Fibroblast of skin of right biceps (primary cell): ENCODE results near the gene LRRC8B.
"Not testable (repeated sequence)": the region's sequence is repeated elsewhere in the genome, so short reads cannot be mapped to it uniquely, and the experiment has no call there.

Source experiments
- DNase-seq: peaks from one replicate; pipeline ENCODE4 v3.0.0-alpha.2; 2013

The LRRC8B gene

GRCh38 chr1:89587729-89588161 is 63.1 kb downstream of the LRRC8B start:
- no peak for DNase-seq

- DNase-seq = no peak
Observed at GRCh38 chr1:89588480-89588879, 63.9 kb downstream of the LRRC8B start.

GRCh38 chr1:89589515-89589914 is 64.9 kb downstream of the LRRC8B start:
- DNase-seq = peak; percentile 47

GRCh38 chr1:89590341-89591080 is 65.9 kb downstream of the LRRC8B start:
- no peak for DNase-seq

- not testable (repeated sequence) for DNase-seq
Observed at GRCh38 chr1:89592861-89593302, 68.3 kb downstream of the LRRC8B start.

- peak; percentile 22 for DNase-seq
Observed at GRCh38 chr1:89594096-89594740, 69.6 kb downstream of the LRRC8B start.

GRCh38 chr1:89596698-89597097 is 72.1 kb downstream of the LRRC8B start:
- DNase-seq = no peak

- peak; percentile 36 for DNase-seq
Observed at GRCh38 chr1:89598450-89599331, 74.1 kb downstream of the LRRC8B start.

GRCh38 chr1:89599332-89599630 is 74.7 kb downstream of the LRRC8B start:
- no peak for DNase-seq

- no peak for DNase-seq
Observed at GRCh38 chr1:89600451-89601224, 76.0 kb downstream of the LRRC8B start.

GRCh38 chr1:89602871-89603404 is 78.3 kb downstream of the LRRC8B start:
- no peak for DNase-seq

- peak; percentile 58 for DNase-seq
Observed at GRCh38 chr1:89603651-89604413, 79.2 kb downstream of the LRRC8B start.

- no peak for DNase-seq
Observed at GRCh38 chr1:89604414-89604735, 79.7 kb downstream of the LRRC8B start.

GRCh38 chr1:89605692-89606091 is 81.1 kb downstream of the LRRC8B start:
- peak; percentile 26 for DNase-seq

- DNase-seq = no peak
Observed at GRCh38 chr1:89606227-89606980, 81.8 kb downstream of the LRRC8B start.

- no peak for DNase-seq
Observed at GRCh38 chr1:89607156-89607555, 82.5 kb downstream of the LRRC8B start.

- DNase-seq = no peak
Observed at GRCh38 chr1:89607586-89608318, 83.1 kb downstream of the LRRC8B start.

- DNase-seq = peak; percentile 20
Observed at GRCh38 chr1:89608319-89608983, 83.8 kb downstream of the LRRC8B start.

- DNase-seq = no peak
Observed at GRCh38 chr1:89608984-89609725, 84.5 kb downstream of the LRRC8B start.
